ENCODE results near the gene CD58.

CD58 gene

GRCh38 chr1:116497656-116498055 lies 73.2 kb downstream of the CD58 start:
- TF ChIP-seq CTCF (IDR thresholded peaks at IDR 0.05): no peak
- DNase-seq (ENCODE audit: low spot score): no peak
- Histone ChIP-seq H3K27ac (no peak overlapping the region), H3K4me3 (no peak overlapping the region)

- H3K4me3 ChIP-seq: no peak overlapping the region
- TF ChIP-seq CTCF (IDR thresholded peaks at IDR 0.05): no peak
- H3K27ac ChIP-seq: peak overlapping the region in 1 of 2 donors; percentile 59
- no peak for DNase-seq (ENCODE audit: low spot score)
Measured at GRCh38 chr1:116496898-116497297, 73.9 kb downstream of the CD58 start.

- DNase-seq (ENCODE audit: low spot score): no peak
- peak overlapping the region in 1 of 2 donors; percentile 59 for H3K27ac ChIP-seq
- no peak for TF ChIP-seq CTCF (IDR thresholded peaks at IDR 0.05)
- no peak overlapping the region for H3K4me3 ChIP-seq
Measured at GRCh38 chr1:116496380-116496779, 74.4 kb downstream of the CD58 start.

GRCh38 chr1:116495535-116495934 lies 75.3 kb downstream of the CD58 start:
- no peak for TF ChIP-seq CTCF (IDR thresholded peaks at IDR 0.05)
- H3K27ac ChIP-seq: peak overlapping the region in 1 of 2 donors; percentile 46
- no peak overlapping the region for H3K4me3 ChIP-seq
- DNase-seq (ENCODE audit: low spot score): no peak

- H3K27ac ChIP-seq: peak overlapping the region in 1 of 2 donors; percentile 46
- H3K4me3 ChIP-seq: no peak overlapping the region
- no peak for TF ChIP-seq CTCF (IDR thresholded peaks at IDR 0.05)
- no peak for DNase-seq (ENCODE audit: low spot score)
Measured at GRCh38 chr1:116494745-116495144, 76.1 kb downstream of the CD58 start.

- no peak for DNase-seq (ENCODE audit: low spot score)
- Histone ChIP-seq H3K4me3 (no peak overlapping the region), H3K27ac (no peak overlapping the region)
- no peak for TF ChIP-seq CTCF (IDR thresholded peaks at IDR 0.05)
Measured at GRCh38 chr1:116494353-116494692, 76.5 kb downstream of the CD58 start.

GRCh38 chr1:116493484-116494352 lies 77.1 kb downstream of the CD58 start:
- DNase-seq (ENCODE audit: low spot score): no peak
- Histone ChIP-seq H3K4me3 (no peak overlapping the region), H3K27ac (no peak overlapping the region)
- TF ChIP-seq CTCF (IDR thresholded peaks at IDR 0.05): no peak

All from coronary artery (tissue), 2 donors.